HepG2 (cell line): ENCODE measurements around the gene NAV1. TPM values are rescaled to one million over a fixed set of nuclear protein-coding genes. Genes with fewer than 3 reads are reported as not detected.

Experiments used
- CTCF ChIP-seq: sonication (generic); formaldehyde crosslinking; IDR thresholded peaks from 2 replicates; pipeline ENCODE4 v1.5.0; 2020; ENCODE audit warnings: mild to moderate bottlenecking, missing genetic modification reagents, moderate library complexity
- ELF3 ChIP-seq: IDR thresholded peaks from 2 replicates; pipeline ENCODE4 v1.6.1; 2016; ENCODE audit warnings: missing genetic modification reagents, missing compliant biosample characterization
- ERF ChIP-seq: IDR thresholded peaks from 2 replicates; pipeline ENCODE4 v1.6.1; 2018; ENCODE audit warnings: missing biosample characterization, missing genetic modification reagents
- FOSL2 ChIP-seq: sonication (generic); formaldehyde crosslinking; IDR thresholded peaks from 2 replicates; pipeline ENCODE4 v1.4.0; 2020; ENCODE audit warnings: missing genetic modification reagents
- FOXK2 ChIP-seq: fragments of 450-650 bp; IDR thresholded peaks from 2 replicates; pipeline ENCODE4 v1.6.1; 2016
- FOXP1 ChIP-seq, 2 experiments: fragments of 450-650 bp in 1 of 2; IDR thresholded peaks; 2 replicates each; pipeline ENCODE4 v1.6.1; 2017 to 2018; ENCODE audit warnings: antibody characterized with exemption in 1 of 2
- KDM6A ChIP-seq: IDR thresholded peaks from 2 replicates; pipeline ENCODE4 v1.6.1; 2016; ENCODE audit warnings: low read depth
- MLX ChIP-seq: IDR thresholded peaks from 2 replicates; pipeline ENCODE4 v1.6.1; 2016
- MTA1 ChIP-seq: sonication (generic); formaldehyde crosslinking; IDR thresholded peaks from 2 replicates; pipeline ENCODE4 v1.4.0; 2020; ENCODE audit warnings: missing genetic modification reagents, mild to moderate bottlenecking, borderline replicate concordance
- NFAT5 ChIP-seq: sonication (generic); formaldehyde crosslinking; IDR thresholded peaks from 2 replicates; pipeline ENCODE4 v1.4.0; 2020; ENCODE audit warnings: missing genetic modification reagents
- RAD21 ChIP-seq: fragments of 450-650 bp; formaldehyde crosslinking; IDR thresholded peaks from 2 replicates; pipeline ENCODE4 v1.5.0; 2020; ENCODE audit warnings: mild to moderate bottlenecking
- RXRB ChIP-seq: IDR thresholded peaks from 2 replicates; pipeline ENCODE4 v1.6.1; 2016; ENCODE audit warnings: borderline replicate concordance, missing genetic modification reagents, missing compliant biosample characterization
- THRA ChIP-seq: sonication (generic); formaldehyde crosslinking; IDR thresholded peaks from 2 replicates; pipeline ENCODE4 v1.4.0; 2020; ENCODE audit warnings: missing genetic modification reagents, borderline replicate concordance
- UBTF ChIP-seq: sonication (generic); formaldehyde crosslinking; IDR thresholded peaks from 2 replicates; pipeline ENCODE4 v1.4.0; 2020; ENCODE audit warnings: mild to moderate bottlenecking, missing genetic modification reagents
- ZFY ChIP-seq: sonication (generic); formaldehyde crosslinking; IDR thresholded peaks from 2 replicates; pipeline ENCODE4 v1.4.0; 2020; ENCODE audit warnings: missing genetic modification reagents
- ZNF691 ChIP-seq: sonication (generic); formaldehyde crosslinking; IDR thresholded peaks from 2 replicates; pipeline ENCODE4 v1.4.0; 2020; ENCODE audit warnings: missing genetic modification reagents, low read depth, mild to moderate bottlenecking, borderline replicate concordance
- polyA plus RNA-seq, 8 experiments: library from polyadenylated mRNA; depleted of rRNA in 3 of 8; stranded (reverse) in 7 of 8; unstranded in 1 of 8; fragments of >200 nt; fragmentation: Illumina TruSeq in 4 of 8; extraction: Trizol in 4 of 8; gene quantifications; 2 replicates each; pipeline versions ENCODE4 v1.2.1 to v1.2.3, GENCODE V29; 2011 to 2016; ENCODE audit warnings: low read depth in 4 of 8, missing spikeins in 1 of 8, mixed read lengths in 1 of 8; ENCODE audit not compliant: insufficient read depth in 1 of 8
- total RNA-seq, 5 experiments: library from RNA; depleted of rRNA; stranded (reverse); fragments of >200 nt; fragmentation: Illumina TruSeq; extraction: Trizol; gene quantifications; 2 replicates each; pipeline ENCODE4 v1.2.3, GENCODE V29; 2016; ENCODE audit warnings: low read depth in 1 of 5

NAV1 gene
- total and polyA plus RNA-seq, 2 of the 13 experiments (the other 11 are each of a cell fraction or from before 2014, with no cell fraction given): not detected

GRCh38 chr1:201495551-201496295 lies 43.2 kb upstream of the NAV1 start (continued):
- TF ChIP-seq UBTF (CRISPR knock-in tag) (peak; percentile 37; the same call in 1 of the 2 replicates), ZFY (CRISPR knock-in tag) (peak; percentile 67), MTA1 (CRISPR knock-in tag) (peak; percentile 46), FOXP1 (IDR thresholded peaks at IDR 0.05) (peak; percentile 64), FOXP1 (CRISPR knock-in tag; IDR thresholded peaks at IDR 0.05) (peak; percentile 78), ERF (CRISPR knock-in tag) (no peak), NFAT5 (CRISPR knock-in tag) (no peak), FOSL2 (CRISPR knock-in tag) (0 out of 2 replicates have a peak, but pooled peaks have one; percentile 14), THRA (CRISPR knock-in tag) (peak; percentile 31; the same call in 1 of the 2 replicates), RXRB (no peak), KDM6A (CRISPR knock-in tag) (peak; percentile 57), CTCF (CRISPR knock-in tag) (0 out of 2 replicates have a peak, but pooled peaks have one; percentile 17), ELF3 (CRISPR knock-in tag) (peak; percentile 50; the same call in 1 of the 2 replicates), ZNF691 (CRISPR knock-in tag) (no peak; the same call in 1 of the 2 replicates), RAD21 (CRISPR knock-in tag) (no peak), FOXK2 (peak; percentile 73), MLX (CRISPR knock-in tag) (0 out of 2 replicates have a peak, but pooled peaks have one; percentile 27)
